ENCODE data around the gene LINGO1.

DNA sequence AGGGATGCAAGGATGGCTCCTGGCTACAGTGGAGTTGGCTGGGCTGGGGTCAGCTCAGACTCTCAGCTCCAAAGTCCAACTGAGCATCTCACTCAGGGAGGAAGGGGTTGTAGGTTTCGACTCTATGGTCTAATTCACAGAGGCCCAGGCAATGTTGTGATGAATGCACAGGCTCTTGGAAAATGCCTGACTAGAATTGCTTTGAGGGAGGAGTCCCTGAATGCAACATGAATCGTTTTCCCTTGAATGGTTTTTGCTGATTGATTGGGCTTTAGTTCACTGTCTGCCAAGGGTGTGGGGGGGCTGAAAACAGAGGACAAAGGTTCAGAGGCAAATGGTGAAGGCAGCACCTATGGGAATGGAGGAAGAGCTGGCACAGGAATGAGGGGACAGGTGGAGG lies 48.6 kb upstream of the LINGO1 start:
- TF ChIP-seq GATA2 (IDR thresholded peaks at IDR 0.05; ENCODE audit: low read depth, low read length), result no peak
- TF ChIP-seq GATA3 (IDR thresholded peaks at IDR 0.05; ENCODE audit: low read depth, low read length), result no peak

All from SH-SY5Y (cell line).